ENCODE data around the gene CYP3A5.
"Not testable (repeated sequence)": the region's sequence is repeated elsewhere in the genome, so short reads cannot be mapped to it uniquely, and the experiment has no call there.

DNA sequence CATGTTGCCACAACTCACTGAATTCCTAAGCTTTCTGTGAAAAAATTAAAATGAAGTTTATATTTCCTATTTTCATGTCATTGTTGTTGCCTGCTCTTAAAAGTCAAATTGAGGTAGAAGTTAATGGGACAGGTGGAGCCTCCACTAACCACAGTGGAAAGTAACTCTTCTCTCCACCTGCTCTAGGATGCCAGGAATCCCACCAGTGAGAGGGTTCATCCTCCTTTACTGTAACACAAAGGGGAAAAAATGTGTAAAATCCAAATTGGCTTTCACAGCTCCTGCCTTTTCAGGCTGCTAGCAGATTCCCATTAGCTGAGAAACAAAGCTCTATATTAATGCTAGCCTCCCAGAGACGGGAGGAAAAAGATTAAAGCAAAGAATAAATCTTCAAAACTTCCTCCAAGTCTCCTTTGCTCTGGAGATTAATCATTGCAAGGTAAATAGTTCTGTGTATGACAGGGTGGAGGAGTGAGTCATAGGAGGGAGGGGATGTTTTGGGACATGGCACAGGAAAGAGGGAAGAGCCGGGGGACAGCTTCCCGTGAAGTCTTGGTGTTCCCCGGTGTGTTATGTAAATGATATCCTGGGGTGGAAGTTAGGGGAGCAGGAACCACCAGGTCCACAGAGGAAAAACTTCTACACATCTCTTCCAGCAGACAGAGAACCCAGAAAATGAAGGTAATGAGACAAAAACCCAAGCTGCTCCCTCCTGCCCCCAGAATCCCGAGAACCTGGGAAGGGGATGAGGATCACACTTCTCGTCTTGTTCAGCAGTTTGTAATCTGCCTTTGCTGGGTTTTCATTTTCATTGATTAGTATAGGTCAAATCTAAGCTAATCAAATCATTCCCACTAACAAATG, 19.3 kb upstream of the CYP3A5 start:
- TF ChIP-seq POLR2A (IDR thresholded peaks at IDR 0.05) = not testable (repeated sequence)
- TF ChIP-seq, protein P1, sequence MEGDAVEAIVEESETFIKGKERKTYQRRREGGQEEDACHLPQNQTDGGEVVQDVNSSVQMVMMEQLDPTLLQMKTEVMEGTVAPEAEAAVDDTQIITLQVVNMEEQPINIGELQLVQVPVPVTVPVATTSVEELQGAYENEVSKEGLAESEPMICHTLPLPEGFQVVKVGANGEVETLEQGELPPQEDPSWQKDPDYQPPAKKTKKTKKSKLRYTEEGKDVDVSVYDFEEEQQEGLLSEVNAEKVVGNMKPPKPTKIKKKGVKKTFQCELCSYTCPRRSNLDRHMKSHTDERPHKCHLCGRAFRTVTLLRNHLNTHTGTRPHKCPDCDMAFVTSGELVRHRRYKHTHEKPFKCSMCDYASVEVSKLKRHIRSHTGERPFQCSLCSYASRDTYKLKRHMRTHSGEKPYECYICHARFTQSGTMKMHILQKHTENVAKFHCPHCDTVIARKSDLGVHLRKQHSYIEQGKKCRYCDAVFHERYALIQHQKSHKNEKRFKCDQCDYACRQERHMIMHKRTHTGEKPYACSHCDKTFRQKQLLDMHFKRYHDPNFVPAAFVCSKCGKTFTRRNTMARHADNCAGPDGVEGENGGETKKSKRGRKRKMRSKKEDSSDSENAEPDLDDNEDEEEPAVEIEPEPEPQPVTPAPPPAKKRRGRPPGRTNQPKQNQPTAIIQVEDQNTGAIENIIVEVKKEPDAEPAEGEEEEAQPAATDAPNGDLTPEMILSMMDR (IDR thresholded peaks at IDR 0.05) = not testable (repeated sequence)
